CD4-positive, alpha-beta memory T cell (primary cell): ENCODE results near the gene SRD5A1. TPM values are rescaled to one million over a fixed set of nuclear protein-coding genes. Genes with fewer than 3 reads are reported as not detected.

Experiments used
- CTCF ChIA-PET: fragments of 350-600 bp; sonication (Branson Sonifier 250); formaldehyde crosslinking; loops from one replicate; lab custom pipeline; 2021; ENCODE audit warnings: inconsistent platforms; ENCODE audit not compliant: partially characterized antibody; lab: Charles Lee
- POLR2A ChIA-PET: fragments of 350-600 bp; sonication (Branson Sonifier 250); formaldehyde crosslinking; loops from one replicate; lab custom pipeline; 2021; ENCODE audit not compliant: partially characterized antibody; lab: Charles Lee
- DNase-seq, 5 donors: peaks; one replicate each; pipeline versions ENCODE4 v3.0.0 to v3.0.0-alpha.2; 2020 to 2022; ENCODE audit warnings: mixed read lengths in 1 of 5
- H3K27ac ChIP-seq: one replicate; pipeline ENCODE4 v1.7.0; 2013; ENCODE audit warnings: low read depth, low read length
- H3K27me3 ChIP-seq: 2 replicates; pipeline ENCODE4 v1.7.0; 2013; ENCODE audit warnings: mild to moderate bottlenecking, low read length, moderate library complexity; ENCODE audit not compliant: insufficient read depth
- H3K36me3 ChIP-seq: 2 replicates; pipeline ENCODE4 v1.7.0; 2013; ENCODE audit warnings: mild to moderate bottlenecking, low read length, moderate library complexity; ENCODE audit not compliant: insufficient read depth
- H3K4me1 ChIP-seq: 2 replicates; pipeline ENCODE4 v1.7.0; 2013; ENCODE audit warnings: mild to moderate bottlenecking, low read length, moderate library complexity; ENCODE audit not compliant: insufficient read depth
- H3K4me3 ChIP-seq, 2 donors: one replicate each; pipeline ENCODE4 v1.7.0; 2013; ENCODE audit warnings: low read length in 2 of 2, mild to moderate bottlenecking in 1 of 2
- H3K9me3 ChIP-seq, 2 donors: one replicate each; pipeline ENCODE4 v1.7.0; 2013; ENCODE audit warnings: low read length in 2 of 2, control low read depth in 1 of 2; ENCODE audit not compliant: control insufficient read depth in 1 of 2
- H3K27ac Mint-ChIP-seq, 7 donors: one replicate each; pipeline ENCODE4 v1.8.0; 2020 to 2021; ENCODE audit warnings: mixed read lengths in 7 of 7, mild to moderate bottlenecking in 6 of 7, inconsistent platforms in 3 of 7, moderate library complexity in 3 of 7
- H3K27me3 Mint-ChIP-seq, 2 donors: one replicate each; pipeline ENCODE4 v1.8.0; 2020 to 2021; ENCODE audit warnings: mixed read lengths in 2 of 2
- H3K36me3 Mint-ChIP-seq, 2 donors: one replicate each; pipeline ENCODE4 v1.8.0; 2020 to 2021; ENCODE audit warnings: mixed read lengths in 2 of 2, inconsistent platforms in 1 of 2, mild to moderate bottlenecking in 1 of 2
- H3K4me1 Mint-ChIP-seq, 4 donors: one replicate each; pipeline ENCODE4 v1.8.0; 2020 to 2021; ENCODE audit warnings: mixed read lengths in 4 of 4, mild to moderate bottlenecking in 1 of 4
- H3K4me3 Mint-ChIP-seq, 8 donors: one replicate each; pipeline ENCODE4 v1.8.0; 2020 to 2021; ENCODE audit warnings: mixed read lengths in 8 of 8, mild to moderate bottlenecking in 7 of 8, moderate library complexity in 6 of 8, inconsistent platforms in 3 of 8
- H3K9me3 Mint-ChIP-seq, 8 donors: one replicate each; pipeline ENCODE4 v1.8.0; 2020 to 2021; ENCODE audit warnings: mixed read lengths in 8 of 8, mild to moderate bottlenecking in 5 of 8, inconsistent platforms in 3 of 8, moderate library complexity in 1 of 8
- intact Hi-C: fragments of 100-400 bp; cut with micrococcal nuclease; formaldehyde crosslinking; loops from one replicate; pipeline ENCODE4 v1.15.1; 2023
- polyA plus RNA-seq, 2 donors: library from polyadenylated mRNA; unstranded; fragments of 300-500 nt; fragmentation: Illumina TruSeq; gene quantifications; one replicate each; pipeline ENCODE4 v1.2.3, GENCODE V29; 2021
- total RNA-seq, 2 experiments: library from RNA; stranded (reverse); gene quantifications; one replicate each; pipeline ENCODE4 v1.2.3, GENCODE V29; 2021

SRD5A1 gene
- total and polyA plus RNA-seq, 4 experiments from 2014 or later: 5.4 to 11.2 (median 8.5) TPM

DNA sequence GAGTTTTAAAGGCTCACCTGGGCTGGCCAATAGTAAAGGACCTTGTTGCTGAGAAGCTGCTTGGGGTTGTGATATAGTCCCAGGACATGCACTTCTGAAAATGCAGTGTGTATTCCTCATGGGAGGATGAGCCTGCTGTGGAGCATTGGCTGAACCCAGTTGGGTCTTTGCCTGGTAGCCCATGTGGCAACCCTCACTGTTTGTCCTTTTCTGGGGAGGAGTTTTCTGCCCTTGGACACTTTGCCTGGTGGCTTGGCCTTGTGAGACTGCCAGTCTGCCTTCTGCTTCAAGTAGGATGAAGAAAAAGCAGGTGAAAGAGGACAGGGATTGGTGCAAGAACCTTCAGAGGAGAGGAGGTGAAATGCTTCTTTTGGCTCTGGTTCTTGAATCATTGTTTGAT lies 84.0 kb downstream of the SRD5A1 start:
- H3K27me3 Mint-ChIP-seq: no peaks in the 10 kb centered on the region
- no peaks in the 10 kb centered on the region for H3K9me3 Mint-ChIP-seq
- CTCF ChIA-PET: interaction anchor here (0.6 to 2.3 kb wide), 4 partner anchors 11 to 28 kb away, joined by 3 to 15 read pairs (median 4); no protein-coding TSS in a partner anchor
- intact Hi-C loops: loop anchor here (10.0 kb wide), 1 partner anchor 1222 kb away; no protein-coding TSS in a partner anchor
- POLR2A ChIA-PET: interaction anchor here (1.5 to 2.2 kb wide), 3 partner anchors 12 to 84 kb away, joined by 8 to 19 read pairs (median 11); partner anchors contain the start of genes NSUN2 and SRD5A1
- Histone ChIP-seq H3K36me3 (no peaks in the 10 kb centered on the region), H3K27me3 (no peaks in the 10 kb centered on the region), H3K4me3 (no peak overlapping the region), H3K4me1 (peaks cover 72% of the 10 kb centered on the region), H3K9me3 (no peaks in the 10 kb centered on the region), H3K27ac (no peak overlapping the region)
- H3K4me1 Mint-ChIP-seq: peaks cover 56 to 77% (median 66%) of the 10 kb centered on the region in 4 donors
- H3K4me3 Mint-ChIP-seq: peak overlapping the region in 6 of 8 donors; percentile 29 to 93 (median 80)
- H3K27ac Mint-ChIP-seq: peak overlapping the region in 4 of 7 donors; percentile 22 to 91 (median 38)
- no peak for DNase-seq
- peaks cover 3 to 29% of the 10 kb centered on the region in 2 donors for H3K36me3 Mint-ChIP-seq

DNA sequence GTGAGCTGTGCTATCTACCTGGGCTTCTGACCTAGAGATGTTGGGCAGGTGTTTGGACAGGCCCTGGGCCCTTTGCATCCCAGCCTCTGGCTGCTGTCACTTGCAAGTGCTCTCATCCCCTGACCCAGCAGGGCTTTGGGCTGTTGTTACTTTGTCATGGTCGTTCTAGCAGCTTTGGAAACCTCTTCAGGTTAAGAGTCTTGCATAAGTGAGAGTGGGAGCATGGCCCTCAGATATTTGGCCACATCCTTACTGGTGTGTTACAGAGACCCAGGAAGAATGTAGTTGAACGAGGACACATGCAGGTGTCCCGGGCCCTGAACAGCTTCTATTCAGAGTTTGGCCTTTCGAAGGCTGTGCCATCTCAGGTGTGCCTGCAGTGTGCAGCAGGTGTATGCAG lies 84.4 kb downstream of the SRD5A1 start:
- H3K36me3 Mint-ChIP-seq: peaks cover 3 to 30% of the 10 kb centered on the region in 2 donors
- ChIA-PET CTCF (interaction anchor here (1.2 to 2.3 kb wide), 3 partner anchors 11 to 27 kb away, joined by 3 to 15 read pairs (median 5); no protein-coding TSS in a partner anchor), POLR2A (interaction anchor here (1.4 to 2.2 kb wide), 3 partner anchors 11 to 85 kb away, joined by 3 to 11 read pairs (median 8); partner anchors contain the start of genes NSUN2 and SRD5A1)
- Histone ChIP-seq H3K9me3 (no peaks in the 10 kb centered on the region), H3K4me1 (peaks cover 76% of the 10 kb centered on the region), H3K27ac (no peak overlapping the region), H3K27me3 (no peaks in the 10 kb centered on the region), H3K4me3 (no peak overlapping the region), H3K36me3 (no peaks in the 10 kb centered on the region)
- peak overlapping the region in 7 of 8 donors; percentile 20 to 93 (median 49) for H3K4me3 Mint-ChIP-seq
- no peaks in the 10 kb centered on the region for H3K27me3 Mint-ChIP-seq
- peaks cover 58 to 80% (median 69%) of the 10 kb centered on the region in 4 donors for H3K4me1 Mint-ChIP-seq
- DNase-seq: no peak
- intact Hi-C loops: loop anchor here (10.0 kb wide), 1 partner anchor 1223 kb away; no protein-coding TSS in a partner anchor
- H3K9me3 Mint-ChIP-seq: no peaks in the 10 kb centered on the region
- H3K27ac Mint-ChIP-seq: peak overlapping the region in 4 of 7 donors; percentile 22 to 91 (median 42)

GRCh38 chr5:6718161-6718681 lies 85.0 kb downstream of the SRD5A1 start:
- H3K4me1 Mint-ChIP-seq: peaks cover 59 to 85% (median 72%) of the 10 kb centered on the region in 4 donors
- H3K27me3 Mint-ChIP-seq: no peaks in the 10 kb centered on the region
- H3K36me3 ChIP-seq: peaks cover 2% of the 10 kb centered on the region
- H3K9me3 ChIP-seq: no peaks in the 10 kb centered on the region
- no peaks in the 10 kb centered on the region for H3K9me3 Mint-ChIP-seq
- no peak overlapping the region for H3K4me3 ChIP-seq
- H3K4me3 Mint-ChIP-seq: peak overlapping the region; percentile 17 to 72 (median 34)
- DNase-seq: no peak
- intact Hi-C loops: loop anchor here (10.0 kb wide), 1 partner anchor 1223 kb away; no protein-coding TSS in a partner anchor
- H3K27me3 ChIP-seq: no peaks in the 10 kb centered on the region
- H3K36me3 Mint-ChIP-seq: peaks cover 3 to 29% of the 10 kb centered on the region in 2 donors
- H3K4me1 ChIP-seq: peaks cover 78% of the 10 kb centered on the region
- H3K27ac Mint-ChIP-seq: peak overlapping the region in 5 of 7 donors; percentile 48 to 91 (median 72)
- ChIA-PET CTCF (interaction anchor here (1.3 to 2.3 kb wide), 2 partner anchors 24 to 27 kb away, joined by 3 to 15 read pairs; no protein-coding TSS in a partner anchor), POLR2A (interaction anchor here (1.4 to 2.2 kb wide), 3 partner anchors 11 to 85 kb away, joined by 3 to 11 read pairs (median 8); partner anchors contain the start of genes NSUN2 and SRD5A1)
- no peak overlapping the region for H3K27ac ChIP-seq

- H3K4me1 ChIP-seq: peaks cover 78% of the 10 kb centered on the region
- POLR2A ChIA-PET: interaction anchor here (1.4 to 2.2 kb wide), 2 partner anchors 26 to 86 kb away, joined by 3 to 11 read pairs; partner anchors contain the start of genes NSUN2 and SRD5A1
Observed at GRCh38 chr5:6718718-6719117, 85.5 kb downstream of the SRD5A1 start.

GRCh38 chr5:6719417-6719816 lies 86.2 kb downstream of the SRD5A1 start:
- H3K4me1 ChIP-seq: peaks cover 78% of the 10 kb centered on the region

More at GRCh38 chr5:6718718-6719117, 85.5 kb downstream of the SRD5A1 start:
- H3K27ac ChIP-seq: no peak overlapping the region
- no peaks in the 10 kb centered on the region for H3K27me3 Mint-ChIP-seq
- intact Hi-C loops: loop anchor here (10.0 kb wide), 1 partner anchor 1224 kb away; no protein-coding TSS in a partner anchor
- no peak for DNase-seq
- CTCF ChIA-PET: interaction anchor here (2.3 kb wide), 1 partner anchor 26 kb away, joined by 15 read pairs; no protein-coding TSS in a partner anchor
- H3K4me1 Mint-ChIP-seq: peaks cover 64 to 90% (median 77%) of the 10 kb centered on the region in 4 donors
- peaks cover 3 to 33% of the 10 kb centered on the region in 2 donors for H3K36me3 Mint-ChIP-seq
- no peak overlapping the region for H3K4me3 ChIP-seq
- H3K27me3 ChIP-seq: no peaks in the 10 kb centered on the region
- peak overlapping the region in 4 of 8 donors; percentile 18 to 72 (median 58) for H3K4me3 Mint-ChIP-seq
- H3K27ac Mint-ChIP-seq: peak overlapping the region in 6 of 7 donors; percentile 10 to 91 (median 68)
- H3K9me3 ChIP-seq: no peaks in the 10 kb centered on the region
- H3K36me3 ChIP-seq: peaks cover 7% of the 10 kb centered on the region
- no peaks in the 10 kb centered on the region for H3K9me3 Mint-ChIP-seq

GRCh38 chr5:6719896-6720560 lies 86.8 kb downstream of the SRD5A1 start:
- POLR2A ChIA-PET: no interaction called here
- no peak overlapping the region for H3K4me3 ChIP-seq

More at GRCh38 chr5:6719417-6719816, 86.2 kb downstream of the SRD5A1 start:
- peak overlapping the region in 3 of 8 donors; percentile 51 to 59 (median 56) for H3K4me3 Mint-ChIP-seq
- Histone ChIP-seq H3K4me3 (no peak overlapping the region), H3K27me3 (no peaks in the 10 kb centered on the region), H3K36me3 (peaks cover 11% of the 10 kb centered on the region), H3K27ac (no peak overlapping the region), H3K9me3 (no peaks in the 10 kb centered on the region)
- peaks cover 71 to 97% (median 84%) of the 10 kb centered on the region in 4 donors for H3K4me1 Mint-ChIP-seq
- H3K36me3 Mint-ChIP-seq: peaks cover 9 to 37% of the 10 kb centered on the region in 2 donors
- peak overlapping the region in 5 of 7 donors; percentile 7 to 91 (median 38) for H3K27ac Mint-ChIP-seq
- ChIA-PET CTCF (no interaction called here), POLR2A (no interaction called here)
- H3K27me3 Mint-ChIP-seq: no peaks in the 10 kb centered on the region
- intact Hi-C loops: loop anchor here (10.0 kb wide), 1 partner anchor 1225 kb away; no protein-coding TSS in a partner anchor
- no peak for DNase-seq
- H3K9me3 Mint-ChIP-seq: no peaks in the 10 kb centered on the region

More at GRCh38 chr5:6719896-6720560, 86.8 kb downstream of the SRD5A1 start:
- H3K4me1 Mint-ChIP-seq: peaks cover 72 to 98% (median 86%) of the 10 kb centered on the region in 4 donors
- H3K27ac Mint-ChIP-seq: peak overlapping the region in 5 of 7 donors; percentile 30 to 91 (median 63)
- Histone ChIP-seq H3K27ac (no peak overlapping the region), H3K4me1 (peaks cover 74% of the 10 kb centered on the region), H3K9me3 (no peaks in the 10 kb centered on the region), H3K27me3 (no peaks in the 10 kb centered on the region), H3K36me3 (peaks cover 11% of the 10 kb centered on the region)
- H3K36me3 Mint-ChIP-seq: peaks cover 9 to 34% of the 10 kb centered on the region in 2 donors
- intact Hi-C loops: loop anchor here (10.0 kb wide), 1 partner anchor 1225 kb away; no protein-coding TSS in a partner anchor
- no peak for DNase-seq
- no peaks in the 10 kb centered on the region for H3K27me3 Mint-ChIP-seq
- CTCF ChIA-PET: no interaction called here
- peak overlapping the region in 4 of 8 donors; percentile 46 to 59 (median 55) for H3K4me3 Mint-ChIP-seq
- H3K9me3 Mint-ChIP-seq: no peaks in the 10 kb centered on the region
